GM19463 (cell line): ENCODE data around the gene MYBPHL.
"Not testable (repeated sequence)": the region's sequence is repeated elsewhere in the genome, so short reads cannot be mapped to it uniquely, and the experiment has no call there.

Experiments
- ATAC-seq: cut with Tn5 transposase; IDR thresholded peaks from one replicate; pipeline ENCODE4 v1.9.1; 2021; ENCODE audit warnings: mild to moderate bottlenecking, moderate library complexity; ENCODE audit not compliant: unreplicated experiment

Gene MYBPHL

DNA sequence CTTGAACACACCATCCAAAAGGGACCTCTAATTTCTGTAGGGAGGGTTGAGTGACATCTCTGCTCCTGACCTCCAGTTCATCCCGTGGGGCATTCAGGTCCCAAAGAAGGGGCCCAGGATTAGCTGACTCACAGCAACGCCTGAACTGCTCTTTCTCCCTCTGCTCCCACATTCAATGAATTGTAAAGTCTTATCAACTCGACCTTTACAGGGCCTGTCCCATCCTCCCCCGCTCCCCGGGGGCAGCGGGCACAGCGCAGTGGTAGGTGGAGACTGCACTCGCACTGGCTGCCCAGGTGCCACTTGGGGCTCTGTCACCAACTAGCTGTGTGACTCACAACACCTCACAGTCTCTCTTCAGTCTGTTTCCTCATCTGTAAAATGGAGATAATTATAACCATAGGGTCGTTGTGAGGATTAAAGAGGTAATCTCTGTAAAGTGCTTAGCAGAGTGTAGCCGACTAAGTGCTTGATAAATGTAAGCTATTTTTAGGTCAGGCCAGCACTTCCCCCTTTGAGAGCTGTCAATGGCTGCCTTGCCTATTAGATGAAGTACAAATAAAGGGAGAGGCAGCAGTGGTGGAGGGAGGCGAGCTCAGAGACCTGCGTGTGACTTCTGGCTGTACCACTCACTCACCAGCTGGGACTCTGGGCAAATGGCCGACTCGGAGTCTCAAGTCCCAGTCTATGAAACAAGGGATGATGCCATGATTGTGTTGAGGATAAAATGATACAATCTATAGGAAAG, 637 bp upstream of the MYBPHL start:
- no peak for ATAC-seq

GRCh38 chr1:109305991-109306390, 820 bp downstream of the MYBPHL start:
- not testable (repeated sequence) for ATAC-seq

DNA sequence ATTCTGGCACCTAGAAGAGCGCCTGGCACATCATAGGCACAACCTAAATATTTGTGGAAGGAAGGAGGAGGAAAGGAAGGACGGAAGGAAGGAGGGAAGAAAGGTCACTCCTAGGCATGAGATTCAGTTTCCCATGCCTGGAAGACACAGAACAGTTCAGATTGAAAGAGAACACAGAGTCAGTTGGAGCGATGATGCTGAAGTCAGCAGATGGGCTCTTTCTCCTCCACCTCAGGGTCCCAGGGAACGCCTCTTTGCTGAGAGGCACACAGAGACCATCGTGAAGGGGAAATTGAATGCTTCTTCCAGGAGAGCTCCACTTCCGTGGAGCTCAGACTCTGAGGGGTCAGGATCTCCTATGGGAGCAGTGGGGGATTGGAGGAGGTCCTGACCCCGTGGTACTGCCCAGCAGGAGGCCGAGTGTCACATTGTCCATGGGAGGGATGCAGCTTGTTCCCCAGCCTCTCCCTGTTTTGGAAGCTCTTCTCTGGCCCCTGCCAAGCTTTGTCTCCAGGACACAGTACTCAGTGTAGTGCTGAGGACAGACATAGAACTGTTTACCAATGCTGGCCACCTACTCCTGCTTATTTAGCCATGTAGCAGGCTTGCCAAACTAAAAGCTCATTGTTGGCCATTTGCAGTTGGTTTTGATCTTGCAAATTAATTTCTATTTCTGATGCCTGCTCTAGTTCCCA, 2.4 kb downstream of the MYBPHL start:
- ATAC-seq: no peak

DNA sequence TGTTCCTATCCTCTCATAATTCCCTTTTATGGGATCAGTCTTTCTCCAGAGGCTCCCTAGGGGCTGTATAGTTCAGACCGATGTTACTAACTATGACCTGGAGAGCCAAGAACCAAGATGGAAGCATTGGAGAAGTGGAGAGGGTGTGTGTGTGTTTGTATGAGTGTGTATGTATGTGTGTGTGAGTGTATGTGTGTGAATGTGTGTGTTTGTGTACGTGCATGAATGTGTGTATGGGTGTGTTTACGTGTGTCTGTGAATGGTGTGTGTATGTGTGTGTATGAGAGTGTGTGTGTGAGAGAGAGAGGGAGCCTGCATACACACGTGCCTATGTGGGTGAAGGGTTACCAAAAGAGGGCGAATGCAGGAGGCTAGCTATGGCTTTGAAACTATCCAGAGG, 4.9 kb downstream of the MYBPHL start:
- no peak for ATAC-seq

GRCh38 chr1:109300650-109301151, 6.1 kb downstream of the MYBPHL start:
- no peak for ATAC-seq

GRCh38 chr1:109299558-109300343, 7.1 kb downstream of the MYBPHL start:
- ATAC-seq: no peak

GRCh38 chr1:109298666-109299557, 7.9 kb downstream of the MYBPHL start:
- no peak for ATAC-seq

GRCh38 chr1:109296782-109297181, 10.0 kb downstream of the MYBPHL start:
- no peak for ATAC-seq

- ATAC-seq: no peak
Measured at GRCh38 chr1:109295712-109296415, 10.9 kb downstream of the MYBPHL start.

GRCh38 chr1:109294481-109294880, 12.3 kb downstream of the MYBPHL start:
- ATAC-seq: no peak

- ATAC-seq: no peak
Measured at GRCh38 chr1:109293026-109293425, 13.8 kb downstream of the MYBPHL start.

DNA sequence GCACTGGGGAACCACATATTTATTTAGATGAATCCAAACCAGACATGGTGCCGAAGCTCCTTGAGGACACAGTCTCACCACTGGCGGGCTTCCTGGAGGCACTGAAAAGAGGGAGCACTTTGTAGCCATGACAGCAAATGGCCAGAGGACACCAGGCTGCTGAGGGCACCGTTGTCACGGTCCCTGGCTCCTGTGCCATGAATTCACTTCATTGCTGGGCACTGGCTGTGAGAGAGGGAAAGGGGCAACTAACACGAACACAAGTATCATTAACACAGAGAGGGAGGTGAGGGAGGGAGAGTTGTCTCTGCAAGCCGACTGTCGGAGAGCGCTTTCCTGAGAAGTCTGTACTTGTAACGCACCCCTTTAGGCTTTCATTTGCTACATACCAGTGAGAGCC, 14.4 kb downstream of the MYBPHL start:
- no peak for ATAC-seq

DNA sequence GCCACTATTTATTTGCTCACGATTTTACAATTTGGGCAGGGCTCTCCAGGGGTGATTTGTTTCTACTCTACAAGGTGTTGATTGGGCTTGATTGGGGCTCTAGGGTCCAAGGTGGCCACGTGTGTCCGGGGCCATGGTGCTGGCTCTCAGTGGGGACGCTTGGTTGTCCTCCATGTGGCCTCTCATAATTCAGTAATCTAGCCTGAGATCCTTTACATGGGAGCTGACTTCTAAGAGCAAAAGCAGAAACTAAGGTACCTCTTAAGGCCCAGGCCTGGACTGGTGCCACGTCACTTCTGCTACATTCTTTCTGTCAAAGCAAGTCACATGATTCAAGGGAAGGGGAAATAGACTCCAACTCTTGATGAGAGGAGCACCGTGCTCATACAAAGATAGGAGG, 15.8 kb downstream of the MYBPHL start:
- ATAC-seq: no peak

- no peak for ATAC-seq
Measured at GRCh38 chr1:109290137-109290536, 16.7 kb downstream of the MYBPHL start.

- not testable (repeated sequence) for ATAC-seq
Measured at GRCh38 chr1:109286762-109287161, 20.0 kb downstream of the MYBPHL start.

DNA sequence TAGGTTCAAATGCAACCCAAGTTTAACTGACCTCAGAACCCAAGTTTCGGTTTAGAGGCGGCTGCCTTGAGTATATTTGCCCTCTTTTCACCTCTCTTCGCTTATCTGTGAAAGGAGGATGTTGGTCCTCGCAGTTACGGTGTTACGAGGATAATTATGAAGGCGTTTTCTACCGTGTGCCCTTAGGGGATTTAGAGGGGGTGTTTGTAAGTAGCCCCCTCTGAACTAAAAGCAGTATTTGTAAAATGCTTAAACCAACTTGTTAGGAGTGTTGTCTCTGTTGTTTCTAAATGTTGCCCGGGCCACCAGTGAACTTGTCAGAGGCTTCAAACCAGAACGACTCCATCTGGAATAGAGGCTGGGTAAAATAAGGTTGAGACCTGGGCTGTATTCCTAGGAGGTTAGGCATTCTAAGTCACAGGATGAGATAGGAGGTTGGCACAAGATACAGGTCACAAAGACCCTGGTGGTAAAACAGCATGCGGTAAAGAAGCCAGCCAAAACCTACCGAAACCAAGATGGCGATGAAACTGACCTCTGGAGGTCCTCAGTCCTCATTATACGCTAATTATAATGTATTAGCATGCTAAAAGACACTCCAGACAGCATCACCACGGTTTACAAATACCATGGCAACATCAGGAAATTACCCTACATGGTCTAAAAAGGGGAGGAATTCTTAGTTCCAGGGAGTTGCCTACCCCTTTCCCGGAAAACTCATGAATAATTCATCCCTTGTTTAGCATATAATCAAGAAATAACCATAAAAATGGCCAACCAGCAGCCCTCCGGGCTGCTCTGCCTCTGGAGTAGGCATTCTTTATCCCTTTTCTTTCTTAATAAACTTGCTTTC, 22.8 kb downstream of the MYBPHL start:
- peak; percentile 9 for ATAC-seq

DNA sequence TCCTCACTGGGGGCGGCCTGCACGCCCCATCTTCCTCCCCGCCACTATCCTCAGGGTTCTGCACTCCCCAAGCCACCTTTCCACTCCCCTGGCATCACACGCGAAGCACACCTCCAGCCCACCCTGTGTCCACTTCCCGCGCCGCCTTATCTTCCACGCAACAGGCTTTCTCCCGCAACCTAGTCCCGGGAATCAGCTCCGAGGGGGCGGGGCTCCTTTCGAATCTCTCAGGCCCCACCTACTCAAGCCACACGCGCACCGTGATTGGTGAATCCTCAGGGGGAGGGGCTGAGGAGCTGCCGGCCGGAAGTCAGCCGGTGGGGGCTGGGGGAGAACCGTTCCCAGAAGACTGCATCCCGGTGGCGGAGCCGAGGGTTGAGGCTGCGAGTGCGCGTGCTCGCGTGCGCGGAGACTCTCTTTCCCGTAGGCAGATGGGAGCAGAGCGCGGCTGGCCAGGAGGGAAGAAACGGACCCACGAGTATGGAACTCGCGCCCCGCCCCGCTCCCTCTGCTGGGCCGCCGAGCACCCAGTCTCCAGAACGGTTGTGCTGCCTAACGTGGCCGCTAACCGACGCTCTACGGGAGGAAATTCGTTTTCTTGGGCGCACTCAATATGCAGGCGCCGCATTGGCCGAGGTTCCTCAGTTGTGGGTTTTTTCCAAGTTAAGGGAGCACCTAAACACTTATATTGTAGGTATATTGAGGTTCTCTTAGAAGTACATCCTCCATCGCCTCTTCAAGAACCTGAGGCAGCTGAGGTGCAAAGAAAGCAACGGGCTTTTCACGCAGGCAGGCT, 23.7 kb downstream of the MYBPHL start, which contains the start of gene PSRC1:
TSS of gene PSRC1 (minus strand) at position 194 of the 796 bp plus-strand sequence.
- peak; percentile 99 for ATAC-seq

GRCh38 chr1:109282497-109282951, 24.3 kb downstream of the MYBPHL start:
- ATAC-seq: no peak
